MM.1S (cell line): ENCODE data around the gene TMPRSS13.

ENCODE experiments used
- DNase-seq: peaks from one replicate; pipeline ENCODE4 v3.0.0-alpha.2; 2015
- H2AFZ ChIP-seq: fragments of 300-600 bp; sonication (generic); 2 replicates; pipeline ENCODE4 v1.6.0; 2016; ENCODE audit warnings: antibody characterized with exemption, low read length
- H3F3A ChIP-seq: fragments of 300-600 bp; sonication (generic); 2 replicates; pipeline ENCODE4 v1.6.1; 2016; ENCODE audit warnings: mild to moderate bottlenecking, antibody characterized with exemption, low read length, moderate library complexity, mixed read lengths; ENCODE audit not compliant: insufficient read depth
- H3K27ac ChIP-seq: fragments of 300-600 bp; sonication (generic); 2 replicates; pipeline ENCODE4 v1.5.1; 2016; ENCODE audit warnings: mild to moderate bottlenecking, low read length
- H3K27me3 ChIP-seq: fragments of 300-600 bp; sonication (generic); replicated peaks from 2 replicates; pipeline ENCODE4 v1.6.0; 2016; ENCODE audit warnings: low read length; ENCODE audit not compliant: insufficient read depth
- H3K36me3 ChIP-seq: fragments of 300-600 bp; sonication (generic); replicated peaks from 2 replicates; pipeline ENCODE4 v1.6.1; 2016; ENCODE audit warnings: mild to moderate bottlenecking, low read length, mixed read lengths; ENCODE audit not compliant: insufficient read depth
- H3K4me1 ChIP-seq: fragments of 300-600 bp; sonication (generic); 2 replicates; pipeline ENCODE4 v1.6.1; 2016; ENCODE audit warnings: low read length, mixed read lengths
- H3K4me2 ChIP-seq: fragments of 300-600 bp; sonication (generic); 2 replicates; pipeline ENCODE4 v1.6.0; 2016; ENCODE audit warnings: low read depth, low read length
- H3K4me3 ChIP-seq: fragments of 300-600 bp; sonication (generic); 2 replicates; pipeline ENCODE4 v1.5.1; 2016; ENCODE audit warnings: low read length, mixed read lengths
- H3K79me2 ChIP-seq: fragments of 300-600 bp; sonication (generic); 2 replicates; pipeline ENCODE4 v1.6.1; 2016; ENCODE audit warnings: mixed run types, low read length, mixed read lengths
- H3K9ac ChIP-seq: fragments of 300-600 bp; sonication (generic); 2 replicates; pipeline ENCODE4 v1.6.1; 2016; ENCODE audit warnings: low read length, mixed read lengths
- H3K9me2 ChIP-seq: fragments of 300-600 bp; sonication (generic); replicated peaks from 2 replicates; pipeline ENCODE4 v1.6.1; 2016; ENCODE audit warnings: mild to moderate bottlenecking, low read length, mixed read lengths; ENCODE audit not compliant: insufficient read depth
- H3K9me3 ChIP-seq: fragments of 300-600 bp; sonication (generic); replicated peaks from 2 replicates; pipeline ENCODE4 v1.6.1; 2016; ENCODE audit warnings: mild to moderate bottlenecking, low read length, mixed read lengths; ENCODE audit not compliant: insufficient read depth
- H4K20me1 ChIP-seq: fragments of 300-600 bp; sonication (generic); 2 replicates; pipeline ENCODE4 v1.6.1; 2016; ENCODE audit warnings: mild to moderate bottlenecking, low read length, moderate library complexity, mixed read lengths; ENCODE audit not compliant: insufficient read depth
- CTCF ChIP-seq: fragments of 300-600 bp; sonication (generic); IDR thresholded peaks from 2 replicates; pipeline ENCODE4 v1.5.1; 2016; ENCODE audit warnings: antibody characterized with exemption, low read length, mixed read lengths
- EZH2 ChIP-seq: fragments of 300-600 bp; sonication (generic); optimal IDR thresholded peaks from 2 replicates; pipeline ENCODE3; 2017; ENCODE audit warnings: low read depth, mild to moderate bottlenecking, antibody characterized with exemption, low read length, mixed read lengths
- EZH2phosphoT487 ChIP-seq: fragments of 300-600 bp; sonication (generic); IDR thresholded peaks from 2 replicates; pipeline ENCODE4 v1.6.1; 2018; ENCODE audit warnings: antibody characterized with exemption, low read length

TMPRSS13 gene

GRCh38 chr11:117874253-117874909, 54.8 kb downstream of the TMPRSS13 start:
- peak overlapping the region; percentile 45 for H3K4me2 ChIP-seq
- TF ChIP-seq EZH2phosphoT487 = no peak
- no peak for TF ChIP-seq CTCF
- no peak for TF ChIP-seq EZH2
- no peak overlapping the region for H3K27ac ChIP-seq
- no peak overlapping the region for H2AFZ ChIP-seq
- H3K9ac ChIP-seq = no peak overlapping the region
- H3K9me3 ChIP-seq = no peaks in the 10 kb centered on the region
- no peaks in the 10 kb centered on the region for H3K79me2 ChIP-seq
- H3K36me3 ChIP-seq = no peaks in the 10 kb centered on the region
- no peaks in the 10 kb centered on the region for H3K9me2 ChIP-seq
- no peak for DNase-seq
- H3K4me3 ChIP-seq = no peak overlapping the region; the same call in 1 of the 2 replicates
- H3K27me3 ChIP-seq = peaks cover 82% of the 10 kb centered on the region
- no peaks in the 10 kb centered on the region for H3F3A ChIP-seq
- H3K4me1 ChIP-seq = peaks cover 7% of the 10 kb centered on the region; the same call in 1 of the 2 replicates
- peaks cover 3% of the 10 kb centered on the region; the same call in 1 of the 2 replicates for H4K20me1 ChIP-seq

GRCh38 chr11:117873828-117874125, 55.4 kb downstream of the TMPRSS13 start:
- no peak overlapping the region for H3K4me3 ChIP-seq
- no peak overlapping the region for H2AFZ ChIP-seq
- no peak overlapping the region for H3K9ac ChIP-seq
- TF ChIP-seq EZH2phosphoT487 = no peak
- TF ChIP-seq CTCF = no peak
- TF ChIP-seq EZH2 = no peak
- H3K27me3 ChIP-seq = peaks cover 78% of the 10 kb centered on the region
- H3K4me1 ChIP-seq = peaks cover 7% of the 10 kb centered on the region; the same call in 1 of the 2 replicates
- no peaks in the 10 kb centered on the region for H3K9me3 ChIP-seq
- H4K20me1 ChIP-seq = peaks cover 3% of the 10 kb centered on the region; the same call in 1 of the 2 replicates
- no peaks in the 10 kb centered on the region for H3K79me2 ChIP-seq
- peak overlapping the region; percentile 45; the same call in 1 of the 2 replicates for H3K4me2 ChIP-seq
- no peak for DNase-seq
- H3K36me3 ChIP-seq = no peaks in the 10 kb centered on the region
- no peaks in the 10 kb centered on the region for H3K9me2 ChIP-seq
- H3K27ac ChIP-seq = no peak overlapping the region
- H3F3A ChIP-seq = no peaks in the 10 kb centered on the region

GRCh38 chr11:117872975-117873827, 56.0 kb downstream of the TMPRSS13 start:
- H3K27ac ChIP-seq = no peak overlapping the region
- H3K9me2 ChIP-seq = no peaks in the 10 kb centered on the region
- no peak for TF ChIP-seq EZH2
- TF ChIP-seq EZH2phosphoT487 = no peak
- no peak for TF ChIP-seq CTCF
- H3K9me3 ChIP-seq = no peaks in the 10 kb centered on the region
- H3F3A ChIP-seq = no peaks in the 10 kb centered on the region
- no peak overlapping the region for H3K4me3 ChIP-seq
- peaks cover 7% of the 10 kb centered on the region; the same call in 1 of the 2 replicates for H3K4me1 ChIP-seq
- H4K20me1 ChIP-seq = peaks cover 3% of the 10 kb centered on the region; the same call in 1 of the 2 replicates
- no peak overlapping the region for H3K9ac ChIP-seq
- H3K36me3 ChIP-seq = no peaks in the 10 kb centered on the region
- no peak overlapping the region for H2AFZ ChIP-seq
- H3K4me2 ChIP-seq = peak overlapping the region; percentile 12; the same call in 1 of the 2 replicates
- peaks cover 78% of the 10 kb centered on the region for H3K27me3 ChIP-seq
- peak; percentile 48 for DNase-seq
- no peaks in the 10 kb centered on the region for H3K79me2 ChIP-seq
